Stimulated activated CD4-positive, alpha-beta T cell treated with anti-CD3 and anti-CD28 coated beads, Interleukin-4, amount 100 ng/mL, for 48 hours (primary cell): ENCODE measurements around the gene RNF8.
A peak's percentile ranks its signal among the peaks of the same experiment; 100 is the strongest.
"Not testable (repeated sequence)": the region's sequence is repeated elsewhere in the genome, so short reads cannot be mapped to it uniquely, and the experiment has no call there.

ENCODE experiments used
- DNase-seq, 2 donors: peaks; one replicate each; pipeline ENCODE4 v3.0.0-alpha.2; 2020; ENCODE audit warnings: low read depth in 2 of 2

The RNF8 gene

DNA sequence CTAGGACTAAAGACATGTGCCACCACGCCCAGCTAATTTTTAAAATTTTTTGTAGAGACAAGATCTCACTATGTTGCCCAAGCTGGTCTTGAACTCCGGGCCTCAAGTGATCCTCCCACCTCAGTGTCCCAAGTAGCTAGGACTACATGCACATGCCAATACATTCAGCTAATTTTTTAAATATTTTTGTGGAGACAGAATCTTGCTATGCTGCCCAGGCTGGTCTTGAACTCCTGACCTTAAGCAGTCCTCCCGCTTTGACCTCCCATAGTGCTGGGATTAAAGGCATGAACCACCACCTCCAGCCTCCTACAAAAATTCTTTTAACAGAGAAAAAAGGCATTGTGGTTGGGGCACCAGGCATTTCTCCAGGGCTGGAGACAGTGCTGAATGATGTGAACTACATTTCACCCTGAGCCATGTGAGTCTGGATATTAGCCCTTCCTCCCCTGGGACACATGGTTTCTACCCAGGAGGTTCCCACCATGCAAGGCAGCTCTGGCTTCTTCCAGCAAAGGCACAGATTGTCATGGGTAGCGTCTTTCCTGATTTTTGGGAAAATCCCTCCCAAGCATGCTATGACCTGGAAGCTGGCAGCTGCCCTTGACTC lies 42.9 kb downstream of the RNF8 start:
- no peak for DNase-seq

DNA sequence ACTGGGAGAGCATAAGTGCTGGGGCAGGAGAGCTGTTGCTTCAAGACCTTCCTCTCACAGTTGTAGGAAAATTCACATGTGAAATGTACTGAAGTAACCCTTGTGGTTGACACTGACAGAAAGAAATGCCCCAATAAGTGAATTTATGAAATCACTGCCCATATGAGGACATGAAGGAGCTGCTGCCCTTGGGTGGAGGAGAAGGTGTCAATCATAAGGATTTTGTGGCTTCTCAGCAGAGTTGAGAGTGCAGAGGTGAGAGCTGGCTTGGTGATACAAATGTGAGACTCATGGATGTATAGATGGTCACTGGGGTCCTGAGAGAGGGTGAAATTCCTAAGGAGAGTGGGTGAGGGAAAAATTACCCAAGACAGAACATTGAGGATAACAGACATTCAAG lies 45.3 kb downstream of the RNF8 start:
- DNase-seq, result no peak

DNA sequence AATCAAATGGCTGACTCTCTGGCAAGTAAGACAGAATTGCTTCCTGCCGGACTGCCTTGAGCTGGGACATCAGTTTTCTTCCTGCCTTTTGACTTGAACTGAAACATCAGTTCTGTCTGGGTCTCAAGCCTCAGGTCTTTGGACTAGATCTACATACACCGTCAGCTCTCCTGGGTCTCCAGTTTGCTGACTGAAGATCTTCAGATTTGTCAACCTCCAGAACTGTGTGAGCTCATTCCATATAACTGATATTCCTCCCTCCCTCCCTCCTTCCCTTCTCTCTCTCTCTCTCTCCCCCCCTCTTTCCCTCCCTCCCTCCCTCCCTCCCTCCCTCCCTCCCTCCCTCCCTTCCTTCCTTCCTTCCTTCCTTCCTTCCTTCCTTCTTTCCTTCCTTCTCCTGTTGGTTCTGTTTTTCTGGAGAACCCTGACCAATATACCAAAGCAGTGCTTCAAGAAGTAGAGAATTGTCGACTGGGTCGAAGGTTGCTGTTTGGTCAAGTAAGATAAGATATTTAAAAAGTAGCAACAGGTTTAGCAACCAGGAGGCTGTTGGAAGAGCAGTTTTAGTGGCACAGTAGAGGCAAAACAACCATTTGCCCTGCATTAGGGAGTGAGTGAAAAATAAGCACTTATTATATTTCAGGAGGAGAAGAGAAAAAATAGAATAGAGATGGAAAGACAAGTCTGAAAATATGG lies 46.2 kb downstream of the RNF8 start:
- DNase-seq, result no peak

DNA sequence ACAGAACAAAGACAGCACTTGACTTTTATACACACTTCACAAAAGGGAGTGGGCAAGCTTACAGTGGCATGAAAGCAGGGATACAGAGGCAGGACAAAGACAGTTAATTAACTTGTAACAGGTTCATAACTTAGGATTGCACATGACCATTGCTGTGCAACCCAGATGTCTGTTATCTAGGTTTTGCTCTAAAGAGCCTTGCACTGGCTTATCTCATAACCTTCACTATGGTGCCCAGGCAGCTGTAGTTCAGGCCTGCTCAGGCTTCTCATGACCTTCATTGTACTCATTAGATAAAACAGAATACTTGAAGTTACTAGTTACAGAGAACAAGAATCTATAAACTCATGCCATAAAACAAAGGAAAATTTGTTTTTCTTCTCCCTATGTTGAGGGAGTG lies 47.9 kb downstream of the RNF8 start:
- not testable (repeated sequence) for DNase-seq

DNA sequence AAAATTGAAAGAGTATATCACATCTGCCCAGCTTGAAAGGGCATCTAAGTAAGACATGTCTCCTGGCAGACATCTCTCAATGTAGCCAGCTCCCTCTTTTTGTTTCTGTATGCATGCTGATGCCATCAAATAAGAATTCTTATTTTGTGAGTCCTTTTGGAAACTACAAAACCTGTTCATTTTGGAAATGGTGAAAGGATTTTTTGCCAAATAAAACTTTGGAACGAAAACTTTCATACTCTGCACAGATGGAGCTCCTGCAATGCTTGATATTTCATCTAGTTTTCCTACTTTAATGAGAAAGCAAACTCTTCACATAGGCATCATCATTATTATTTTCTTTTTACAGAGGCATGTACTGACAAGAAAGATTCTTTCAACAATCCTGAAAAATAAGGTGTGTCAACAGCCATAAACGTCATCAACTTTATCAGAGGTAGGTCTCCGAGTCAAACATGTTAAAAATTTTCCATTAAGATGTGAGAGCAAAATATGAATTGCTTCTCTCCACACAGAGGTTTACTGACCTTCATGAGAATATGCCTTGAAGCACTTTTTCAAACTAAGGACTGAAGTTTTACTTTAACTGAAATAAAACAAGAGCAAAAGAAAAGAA lies 53.1 kb downstream of the RNF8 start:
- no peak for DNase-seq

DNA sequence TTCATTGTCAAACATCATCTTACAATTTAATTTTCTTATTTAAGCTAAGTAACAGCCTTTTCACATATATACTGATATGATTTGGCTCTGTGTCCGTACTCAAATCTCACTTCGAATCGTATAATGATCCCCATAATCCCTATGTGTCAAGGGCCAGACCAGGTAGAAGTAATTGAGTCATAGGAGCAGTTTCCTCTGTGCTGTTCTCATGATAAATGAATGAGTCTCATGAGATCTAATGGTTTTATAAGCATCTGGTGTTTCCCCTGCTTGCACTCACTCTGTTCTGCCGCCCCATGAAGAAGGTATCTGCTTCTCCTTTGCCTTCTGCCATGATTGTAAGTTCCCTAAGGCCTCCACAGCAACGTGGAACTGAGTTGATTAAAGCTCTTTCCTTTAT lies 54.2 kb downstream of the RNF8 start:
- no peak for DNase-seq

DNA sequence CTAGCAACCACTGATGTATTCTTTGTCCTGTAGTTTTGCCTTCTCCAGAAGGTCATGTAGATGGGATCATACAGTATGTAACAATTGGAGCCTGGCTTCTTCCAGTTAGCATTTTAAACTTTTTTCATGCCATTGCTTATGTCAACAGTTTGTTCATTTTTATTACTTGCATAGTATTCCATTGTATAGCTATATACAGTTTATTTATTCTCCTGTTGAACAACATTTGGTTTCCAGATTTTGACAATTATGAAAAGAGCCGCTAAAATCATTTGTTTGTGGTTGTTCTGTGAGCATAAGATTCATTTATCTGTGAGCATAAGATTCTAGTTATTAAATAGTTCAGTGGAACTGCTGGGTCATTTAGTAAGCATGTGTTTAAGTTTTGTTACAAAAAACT lies 55.7 kb downstream of the RNF8 start:
- DNase-seq, result no peak

DNA sequence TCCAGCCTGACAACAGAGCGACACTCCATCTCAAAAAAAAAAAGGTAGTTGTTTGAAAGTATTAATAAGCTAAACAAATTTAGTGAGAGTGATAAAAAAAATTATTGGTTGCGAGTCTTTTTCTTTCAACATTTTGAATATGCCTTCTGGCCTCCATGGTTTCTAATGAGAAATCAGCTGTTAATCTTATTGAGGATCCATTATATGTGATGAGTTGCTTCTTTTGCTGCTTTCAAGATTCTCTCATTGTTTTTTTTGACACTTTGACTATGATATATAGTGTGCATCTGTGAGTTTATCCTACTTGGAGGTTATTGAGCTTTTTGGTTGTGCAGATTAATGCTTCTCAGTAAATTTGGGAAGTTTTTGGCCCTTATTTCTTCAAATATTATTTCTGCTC lies 63.6 kb downstream of the RNF8 start:
- DNase-seq, result no peak

DNA sequence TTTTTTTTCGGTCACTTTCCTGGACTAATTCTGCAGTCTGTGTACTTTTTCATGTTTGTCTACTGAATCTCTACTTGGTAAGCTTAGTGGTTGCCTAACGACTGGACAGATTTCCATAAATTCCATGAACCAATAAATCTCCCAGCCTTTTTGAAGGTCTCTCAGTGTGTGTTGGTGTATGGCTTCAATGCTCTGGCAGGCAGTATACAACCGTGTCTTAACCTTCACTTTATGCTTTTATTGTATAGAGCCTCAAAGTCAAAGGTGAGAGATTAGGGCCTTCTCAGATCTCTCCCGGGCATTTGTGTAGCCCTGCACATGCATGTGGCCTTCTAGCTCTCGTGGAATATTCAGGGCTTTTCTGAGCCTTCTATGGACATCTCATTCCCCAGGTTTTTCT lies 64.9 kb downstream of the RNF8 start:
- no peak for DNase-seq

DNA sequence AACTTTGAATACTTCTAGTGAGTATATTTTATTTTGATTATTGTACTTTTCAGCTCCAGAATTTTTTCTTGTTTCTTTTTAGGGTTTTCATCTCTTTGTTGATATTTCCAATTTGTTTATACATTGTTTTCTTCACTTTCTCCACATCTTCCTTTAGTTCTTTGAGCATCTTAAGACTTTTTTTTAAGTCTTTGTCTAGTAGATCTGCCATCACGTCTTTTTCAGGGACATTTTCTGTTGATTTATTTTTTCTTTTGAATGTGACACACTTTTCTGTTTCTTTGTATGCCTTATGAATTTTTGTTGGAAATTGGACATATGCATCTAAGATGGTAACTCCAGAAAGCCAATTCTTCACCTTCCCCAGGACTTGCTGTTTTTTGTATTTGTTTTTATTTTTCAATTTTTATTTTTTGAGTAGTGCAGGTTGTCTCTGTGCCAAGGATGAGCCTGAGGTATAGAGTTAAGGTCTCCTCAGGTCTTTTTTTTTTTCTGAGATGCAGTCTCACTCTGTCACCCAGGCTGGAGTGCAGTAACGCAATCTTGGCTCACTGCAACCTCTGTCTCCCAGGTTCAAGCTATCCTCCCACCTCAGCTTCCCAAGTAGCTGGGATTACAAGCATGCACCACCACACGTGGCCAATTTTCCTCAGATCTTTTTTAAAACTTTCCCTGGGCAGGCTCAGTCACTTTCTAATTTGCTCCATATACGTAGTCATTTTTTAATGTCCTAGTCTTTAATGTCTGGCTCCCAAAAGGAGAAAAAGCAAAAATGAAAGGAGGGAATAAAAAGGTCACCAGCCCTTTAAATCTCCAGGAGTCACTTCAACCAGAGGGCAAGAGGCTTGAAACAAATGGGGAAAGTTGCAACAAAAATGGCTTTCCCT lies 72.5 kb downstream of the RNF8 start:
- no peak for DNase-seq

DNA sequence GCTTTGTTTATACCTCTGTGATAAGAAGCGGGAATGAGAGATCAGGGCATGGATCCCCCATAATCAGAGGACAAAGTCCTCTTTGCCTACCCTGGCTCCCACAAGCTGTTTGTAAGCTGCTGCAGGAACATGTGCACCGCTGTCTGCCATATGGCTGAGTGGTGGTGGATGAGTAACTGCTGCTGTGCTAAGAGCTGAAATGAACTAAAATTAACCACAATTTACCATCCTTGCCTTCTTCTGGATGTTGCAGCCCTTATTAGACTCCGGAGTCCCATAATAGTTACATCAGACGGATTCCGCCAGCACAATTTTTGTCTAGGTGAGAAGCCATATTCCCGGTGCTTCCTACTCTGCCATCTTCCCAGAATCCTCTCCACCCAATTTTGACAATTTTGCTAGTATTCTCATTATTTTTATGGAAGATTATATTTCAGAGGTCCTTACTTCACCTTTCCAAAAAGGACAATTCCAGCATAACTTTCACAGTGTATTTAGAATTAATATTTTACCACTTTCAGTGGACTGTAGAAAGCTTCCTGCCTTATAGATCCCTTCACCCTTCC lies 73.2 kb downstream of the RNF8 start:
- DNase-seq, result no peak

DNA sequence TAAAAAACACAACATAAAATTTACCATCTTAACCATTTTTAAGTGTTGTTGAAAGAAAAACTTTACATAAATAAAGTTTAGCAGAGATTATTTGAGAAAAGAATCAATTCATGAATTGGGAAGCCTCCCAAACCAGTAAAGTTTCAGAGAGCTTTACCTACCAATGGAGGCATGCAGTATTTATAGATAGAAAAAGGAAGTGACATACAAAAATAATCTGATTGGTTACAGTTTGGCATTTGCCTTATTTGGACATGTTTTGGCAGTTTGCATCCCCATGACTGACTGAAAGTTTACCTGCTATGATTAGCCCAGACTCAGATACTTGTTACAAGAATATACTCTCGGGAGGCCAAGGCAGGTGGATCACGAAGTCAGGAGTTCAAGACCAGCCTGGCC lies 75.6 kb downstream of the RNF8 start:
- no peak for DNase-seq

DNA sequence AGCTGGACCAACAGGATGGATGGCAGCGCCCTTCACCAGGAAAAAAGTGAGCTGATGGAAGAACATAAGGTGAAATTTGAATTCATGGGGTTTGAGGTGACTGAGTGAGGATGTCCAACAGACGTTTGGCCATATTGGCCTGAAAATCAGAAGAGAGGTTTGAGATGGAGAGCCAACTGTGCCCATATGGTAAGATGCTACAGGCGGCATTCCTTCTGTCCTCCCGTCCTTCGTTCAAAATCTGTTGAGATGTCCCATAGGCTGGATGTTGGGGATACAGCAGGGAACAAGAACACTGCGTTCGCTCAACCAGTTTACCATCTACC lies 78.8 kb downstream of the RNF8 start:
- no peak for DNase-seq

DNA sequence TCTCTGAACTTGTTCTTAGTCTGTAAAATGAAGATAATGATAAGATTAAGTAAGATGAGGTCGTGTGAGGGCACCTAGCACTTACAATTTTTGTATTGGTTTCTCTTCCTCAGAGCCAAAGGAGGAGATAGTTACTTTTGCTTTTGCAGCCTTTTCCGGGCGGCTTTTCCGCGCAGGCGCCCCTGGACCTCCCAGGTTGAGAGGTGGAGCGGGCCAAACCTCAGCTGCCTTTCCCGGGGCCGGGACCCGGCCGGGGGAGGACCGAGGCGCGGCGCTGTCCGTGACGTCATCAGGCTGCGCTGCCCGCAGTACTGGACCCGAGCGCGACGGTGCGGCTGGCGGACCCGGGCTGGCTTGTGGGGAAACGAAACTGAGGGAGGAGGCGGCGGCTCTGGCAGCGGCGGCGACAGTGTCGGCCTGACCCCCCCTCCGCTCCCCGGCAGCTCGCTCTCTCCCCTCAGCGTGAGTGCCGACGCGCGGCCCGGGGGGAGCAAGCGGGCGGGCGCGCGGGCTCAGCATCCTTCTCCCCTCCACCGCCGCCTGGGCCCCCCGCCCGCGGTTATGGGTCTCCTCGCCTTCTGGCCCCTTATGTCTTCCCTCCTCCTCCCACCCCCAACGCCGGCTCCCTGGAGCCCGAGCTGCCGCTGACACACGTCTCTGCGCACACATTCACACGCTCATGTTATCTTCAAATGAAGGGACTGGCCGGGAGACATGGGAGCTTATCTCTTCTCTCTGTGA lies 79.3 kb downstream of the RNF8 start, which contains the start of gene CMTR1:
Gene CMTR1 (plus strand): TSS at position 306 of the 741 bp plus-strand sequence. CDS start 2,409 bp downstream, outside the sequence.
- peak; percentile 96 to 97 for DNase-seq

DNA sequence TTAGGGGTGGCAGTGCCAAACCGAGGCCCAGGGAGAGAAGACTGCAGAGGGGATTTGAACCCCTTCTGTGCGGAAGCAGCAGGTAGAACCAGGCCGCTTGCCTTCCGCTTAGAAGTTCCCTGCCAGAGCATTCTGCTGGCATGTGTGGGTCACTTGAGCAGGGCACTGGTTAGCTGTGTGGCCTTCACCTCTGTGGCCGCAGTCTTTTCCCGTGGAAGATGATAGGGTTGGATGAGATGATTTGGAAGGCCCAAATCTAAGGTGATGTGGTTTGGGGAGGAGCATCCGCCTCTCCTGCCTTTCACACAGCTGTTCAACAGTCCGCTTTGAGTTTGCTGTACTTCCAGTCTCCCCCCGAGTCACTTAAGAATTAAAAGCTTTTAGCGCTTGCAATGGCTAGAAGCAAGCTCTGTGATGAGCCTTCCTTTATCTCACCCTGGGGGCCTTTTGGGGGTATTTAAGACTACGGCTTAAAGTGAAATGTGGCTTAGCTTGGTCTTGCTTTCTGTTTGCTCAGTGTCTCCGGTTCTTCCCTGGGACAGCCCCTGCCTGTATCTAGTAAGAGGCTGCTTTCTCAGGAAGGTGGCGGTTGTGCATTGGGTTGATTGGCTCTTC lies 80.0 kb downstream of the RNF8 start:
- DNase-seq, result peak; percentile 28 to 36

DNA sequence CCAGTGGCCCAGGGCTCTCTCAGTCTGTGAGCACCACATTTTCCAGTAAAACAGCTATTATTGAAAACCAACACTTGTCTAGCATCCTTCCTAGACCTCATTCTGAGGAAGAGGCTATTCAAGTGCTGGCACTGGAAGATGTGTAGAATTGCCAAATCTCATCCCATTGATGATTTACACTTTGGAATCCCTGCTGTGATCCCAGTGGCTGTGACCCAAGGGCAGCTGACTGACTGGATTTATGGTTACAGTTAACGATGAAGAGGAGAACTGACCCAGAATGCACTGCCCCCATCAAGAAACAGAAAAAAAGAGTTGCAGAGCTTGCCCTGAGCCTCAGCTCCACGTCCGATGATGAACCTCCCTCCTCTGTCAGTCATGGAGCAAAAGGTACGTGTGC lies 81.6 kb downstream of the RNF8 start:
- DNase-seq, result no peak

DNA sequence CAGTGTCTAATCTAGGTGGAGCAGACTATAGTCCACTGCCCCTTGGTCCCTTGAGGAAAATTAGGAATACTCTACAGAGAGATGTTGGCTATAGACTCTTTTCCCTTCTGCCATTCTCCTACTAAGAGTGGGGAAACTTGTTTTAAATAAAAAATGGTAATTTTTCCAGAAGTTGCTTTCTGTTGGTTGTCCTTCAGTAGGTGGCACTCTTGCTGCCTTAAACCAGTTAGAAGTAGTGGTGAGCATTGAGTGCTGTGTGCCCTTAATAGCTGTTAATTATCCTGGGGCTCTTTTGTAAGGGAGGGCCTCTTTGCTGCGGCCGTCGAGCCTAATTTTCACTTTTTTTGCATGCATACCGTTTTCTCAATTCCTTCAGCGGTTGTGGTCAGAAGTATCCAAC lies 82.0 kb downstream of the RNF8 start:
- no peak for DNase-seq

DNA sequence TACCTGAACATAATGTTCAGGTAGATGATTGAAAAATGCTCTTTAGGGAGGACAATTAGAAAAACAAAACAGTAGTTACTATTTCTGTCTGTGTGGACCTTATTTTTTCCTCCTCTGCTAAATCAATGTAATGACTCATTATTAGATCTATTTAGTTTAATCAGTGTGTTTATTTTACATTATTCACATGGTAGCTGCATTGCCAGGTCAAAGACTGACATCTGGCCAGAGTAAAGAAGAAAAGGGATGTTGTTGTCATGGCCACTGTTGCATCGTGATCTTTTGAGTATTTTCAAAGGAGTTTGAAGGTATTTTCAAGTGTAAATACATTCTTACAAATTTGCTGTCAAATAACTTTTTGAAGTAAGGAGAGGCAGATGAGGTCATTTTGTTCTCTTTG lies 85.1 kb downstream of the RNF8 start:
- no peak for DNase-seq

DNA sequence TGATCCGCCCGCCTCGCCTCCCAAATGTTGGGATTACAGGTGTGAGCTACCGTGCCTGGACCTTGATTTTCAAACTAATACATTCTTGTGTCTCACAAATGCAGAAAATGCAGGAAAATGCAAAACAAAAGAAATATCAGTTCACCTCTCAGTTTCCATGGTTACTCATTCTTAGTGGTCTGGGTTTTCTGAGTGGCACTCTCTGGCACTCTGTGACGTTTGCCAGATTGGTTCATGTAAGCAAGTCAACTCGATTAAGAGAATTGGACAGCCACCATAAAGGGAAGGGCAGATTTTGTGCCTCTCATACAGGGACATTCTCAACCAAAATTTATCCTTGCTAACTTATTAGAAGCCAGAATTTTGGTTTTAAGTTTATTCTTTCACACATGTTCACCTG lies 87.9 kb downstream of the RNF8 start:
- DNase-seq, result no peak

DNA sequence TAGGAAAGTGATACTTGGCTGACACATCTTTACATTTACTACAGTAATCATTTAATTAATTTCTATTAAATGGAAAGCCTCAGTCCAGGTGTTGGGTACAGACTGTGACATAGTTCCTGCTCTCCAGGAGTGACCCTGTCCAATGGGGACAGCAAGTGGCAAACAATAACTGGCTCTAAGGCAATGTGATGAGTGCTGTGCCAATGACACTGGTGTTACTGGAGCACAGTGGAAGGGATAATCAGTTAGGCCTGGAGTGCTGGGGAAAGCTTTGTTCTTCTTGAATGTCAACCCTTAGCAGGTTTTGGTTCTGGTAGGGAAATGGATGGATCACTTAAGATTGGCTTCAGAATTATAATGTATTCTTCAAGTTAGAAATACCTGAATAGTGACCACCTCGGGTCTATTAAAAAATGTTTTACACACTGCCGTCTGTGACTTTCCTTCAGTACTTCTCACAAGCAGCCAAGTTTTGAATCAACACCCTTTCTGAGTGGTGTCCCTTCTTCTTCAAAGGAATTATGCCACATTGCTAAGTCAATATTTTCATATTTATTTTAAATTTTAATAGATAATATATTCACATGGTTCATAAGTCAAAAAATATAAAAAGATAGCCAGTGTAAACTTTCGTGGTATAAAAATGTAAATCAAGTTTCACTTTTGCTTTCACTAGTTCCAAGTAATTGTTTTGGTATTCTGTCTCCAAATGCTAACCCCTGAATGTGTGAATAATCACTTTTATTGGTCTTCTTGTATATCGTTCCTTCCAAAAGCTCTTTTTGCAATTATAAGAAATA lies 88.8 kb downstream of the RNF8 start:
- DNase-seq, result no peak
